GM23338 (cell line): ENCODE data around the gene ISX. TPM values are rescaled to one million over a fixed set of nuclear protein-coding genes. Genes with fewer than 3 reads are reported as not detected.

Experiments
- ATAC-seq: fragments of 200-7000 bp; cut with Tn5 transposase; 3 replicates; pipeline ENCODE4 v1.9.1; 2020
- DNase-seq: peaks from one replicate; pipeline ENCODE4 v3.0.0-alpha.2; 2015; ENCODE audit warnings: low spot score
- H2AFZ ChIP-seq: fragments of 200-600 bp; sonication (generic); 2 replicates; pipeline ENCODE4 v1.8.0; 2016; ENCODE audit warnings: antibody characterized with exemption, mild to moderate bottlenecking, moderate library complexity
- H3F3A ChIP-seq: fragments of 200-600 bp; sonication (generic); replicated peaks from 2 replicates; pipeline ENCODE4 v1.8.0; 2017; ENCODE audit warnings: antibody characterized with exemption, mixed run types, low read depth
- H3K27ac ChIP-seq: fragments of 200-600 bp; sonication (generic); 2 replicates; pipeline ENCODE4 v1.6.1; 2016; ENCODE audit warnings: low read depth
- H3K27me3 ChIP-seq: fragments of 200-600 bp; sonication (generic); 2 replicates; pipeline ENCODE4 v1.8.0; 2016; ENCODE audit warnings: mild to moderate bottlenecking, mixed run types, moderate library complexity; ENCODE audit not compliant: insufficient read depth
- H3K36me3 ChIP-seq: fragments of 200-600 bp; sonication (generic); 2 replicates; pipeline ENCODE4 v1.8.0; 2016; ENCODE audit warnings: mild to moderate bottlenecking; ENCODE audit not compliant: insufficient read depth
- H3K4me1 ChIP-seq: fragments of 200-600 bp; sonication (generic); 2 replicates; pipeline ENCODE4 v1.8.0; 2016; ENCODE audit warnings: mild to moderate bottlenecking, moderate library complexity; ENCODE audit not compliant: insufficient read depth
- H3K4me2 ChIP-seq: fragments of 200-600 bp; sonication (generic); 2 replicates; pipeline ENCODE4 v1.7.1; 2017; ENCODE audit warnings: mixed run types
- H3K4me3 ChIP-seq: fragments of 200-600 bp; sonication (generic); 2 replicates; pipeline ENCODE4 v1.6.1; 2016; ENCODE audit warnings: mixed run types
- H3K79me2 ChIP-seq: fragments of 200-600 bp; sonication (generic); replicated peaks from 2 replicates; pipeline ENCODE4 v1.8.0; 2017; ENCODE audit warnings: mild to moderate bottlenecking; ENCODE audit not compliant: insufficient read depth
- H3K9me2 ChIP-seq: fragments of 200-600 bp; sonication (generic); 2 replicates; pipeline ENCODE4 v1.8.0; 2017; ENCODE audit not compliant: insufficient read depth
- H4K20me1 ChIP-seq: fragments of 200-600 bp; sonication (generic); replicated peaks from 2 replicates; pipeline ENCODE4 v1.8.0; 2017; ENCODE audit warnings: mild to moderate bottlenecking; ENCODE audit not compliant: insufficient read depth
- H3K27ac Mint-ChIP-seq: 2 replicates; pipeline ENCODE4 v1.8.0; 2020; ENCODE audit warnings: inconsistent platforms, mild to moderate bottlenecking, moderate library complexity, mixed read lengths
- H3K27me3 Mint-ChIP-seq: 3 replicates; pipeline ENCODE4 v1.8.0; 2022; ENCODE audit warnings: low read depth, mild to moderate bottlenecking, moderate library complexity, mixed read lengths, inconsistent platforms; ENCODE audit not compliant: insufficient read depth, poor library complexity
- H3K36me3 Mint-ChIP-seq: 3 replicates; pipeline ENCODE4 v1.8.0; 2021; ENCODE audit warnings: low read depth, mild to moderate bottlenecking, inconsistent platforms, moderate library complexity, mixed read lengths
- H3K4me1 Mint-ChIP-seq: 3 replicates; pipeline ENCODE4 v1.8.0; 2020; ENCODE audit warnings: mild to moderate bottlenecking, inconsistent platforms, mixed read lengths
- H3K4me3 Mint-ChIP-seq: 3 replicates; pipeline ENCODE4 v1.8.0; 2021; ENCODE audit warnings: moderate library complexity, mild to moderate bottlenecking, inconsistent platforms, mixed read lengths
- H3K9me3 Mint-ChIP-seq: 3 replicates; pipeline ENCODE4 v1.8.0; 2020; ENCODE audit warnings: moderate library complexity, mild to moderate bottlenecking, inconsistent platforms, mixed read lengths
- CREB1 ChIP-seq: fragments of 250-450 bp; sonication (Bioruptor Pico); IDR thresholded peaks from 2 replicates; pipeline ENCODE4 v1.5.0; 2020; ENCODE audit warnings: low read depth, mild to moderate bottlenecking, moderate library complexity
- CTCF ChIP-seq, 2 experiments: fragments of 200-600 bp in 1 of 2; sonication (generic) in 1 of 2; conservative IDR thresholded peaks; 2 replicates each; pipeline versions ENCODE4 v1.5.1 to v1.6.1; 2016 to 2017; ENCODE audit warnings: antibody characterized with exemption in 2 of 2, low read depth in 2 of 2, mild to moderate bottlenecking in 2 of 2, moderate library complexity in 1 of 2
- EZH2 ChIP-seq: fragments of 200-600 bp; sonication (generic); IDR thresholded peaks from one replicate; pipeline ENCODE4 v1.8.0; 2017; ENCODE audit warnings: antibody characterized with exemption, mild to moderate bottlenecking, low read depth; ENCODE audit not compliant: unreplicated experiment
- JUNB ChIP-seq: IDR thresholded peaks from one replicate; pipeline ENCODE4 v1.6.1; 2016; ENCODE audit warnings: antibody characterized with exemption; ENCODE audit not compliant: unreplicated experiment
- NANOG ChIP-seq: IDR thresholded peaks from 2 replicates; pipeline ENCODE4 v1.6.1; 2016; ENCODE audit warnings: antibody characterized with exemption, borderline replicate concordance
- POLR2AphosphoS5 ChIP-seq: IDR thresholded peaks from 2 replicates; pipeline ENCODE4 v1.6.1; 2016; ENCODE audit warnings: antibody characterized with exemption, low read depth
- REST ChIP-seq: IDR thresholded peaks from one replicate; pipeline ENCODE4 v1.6.1; 2018; ENCODE audit warnings: antibody characterized with exemption; ENCODE audit not compliant: unreplicated experiment
- STAT1 ChIP-seq: IDR thresholded peaks from one replicate; pipeline ENCODE4 v1.6.1; 2016; ENCODE audit warnings: antibody characterized with exemption; ENCODE audit not compliant: unreplicated experiment
- ZNF114 ChIP-seq: fragments of 250-450 bp; sonication (Bioruptor Pico); IDR thresholded peaks from 2 replicates; pipeline ENCODE4 v1.5.0; 2020; ENCODE audit warnings: mild to moderate bottlenecking, moderate library complexity
- ZNF331 ChIP-seq: fragments of 250-450 bp; sonication (Bioruptor Pico); IDR thresholded peaks from 2 replicates; pipeline ENCODE4 v1.5.0; 2020; ENCODE audit warnings: low read depth, mild to moderate bottlenecking, moderate library complexity
- polyA plus RNA-seq: library from polyadenylated mRNA; unstranded; fragments of >200 nt; fragmentation: Nextera tagmentation; extraction: Ambion mirVana; gene quantifications from 2 replicates; pipeline ENCODE4 v1.2.1, GENCODE V29; 2016
- total RNA-seq: library from RNA; depleted of rRNA; stranded (reverse); fragments of >200 nt; shearing (Covaris generic); gene quantifications from 2 replicates; pipeline ENCODE4 v1.2.3, GENCODE V29; 2014
- TF ChIP-seq, protein P1 (sequence below): IDR thresholded peaks from 2 replicates; pipeline ENCODE4 v1.6.1; 2016; ENCODE audit warnings: antibody characterized with exemption

Gene ISX
- total and polyA plus RNA-seq, 2 experiments from 2014 or later, result not detected

GRCh38 chr22:35085621-35086020 lies 19.7 kb downstream of the ISX start:
- H3K9me3 Mint-ChIP-seq, result peaks cover 46% of the 10 kb centered on the region
- Histone ChIP-seq H3K27me3 (no peaks in the 10 kb centered on the region), H3K79me2 (no peaks in the 10 kb centered on the region), H3K27ac (no peak overlapping the region), H3K4me3 (no peak overlapping the region), H3K36me3 (no peaks in the 10 kb centered on the region), H2AFZ (no peak overlapping the region), H3K4me2 (no peak overlapping the region), H3K9me2 (no peaks in the 10 kb centered on the region), H3K4me1 (no peaks in the 10 kb centered on the region), H3F3A (no peaks in the 10 kb centered on the region), H4K20me1 (no peaks in the 10 kb centered on the region)
- DNase-seq (no peak), ATAC-seq (no peak)
- peaks cover 4% of the 10 kb centered on the region; the same call in 2 of the 3 replicates for H3K36me3 Mint-ChIP-seq
- no peaks in the 10 kb centered on the region for H3K4me1 Mint-ChIP-seq
- TF ChIP-seq CTCF (conservative IDR thresholded peaks at IDR 0.05; ENCODE audit: low read depth in 2 of 2) (no peak), CREB1 (CRISPR knock-in tag) (no peak), ZNF114 (CRISPR knock-in tag) (no peak), EZH2 (no peak), JUNB (no peak)
- H3K27ac Mint-ChIP-seq, result no peak overlapping the region
- no peak overlapping the region for H3K4me3 Mint-ChIP-seq
- H3K27me3 Mint-ChIP-seq, result peaks cover 5% of the 10 kb centered on the region

GRCh38 chr22:35089139-35089538 lies 23.2 kb downstream of the ISX start:
- Mint-ChIP-seq H3K27ac (no peak overlapping the region), H3K27me3 (peaks cover 5% of the 10 kb centered on the region), H3K4me1 (no peaks in the 10 kb centered on the region), H3K9me3 (peaks cover 51% of the 10 kb centered on the region), H3K36me3 (no peaks in the 10 kb centered on the region), H3K4me3 (no peak overlapping the region)
- Histone ChIP-seq H3K4me3 (no peak overlapping the region), H3K36me3 (no peaks in the 10 kb centered on the region), H3K4me1 (no peaks in the 10 kb centered on the region), H3K4me2 (no peak overlapping the region), H3K27me3 (no peaks in the 10 kb centered on the region), H3K9me2 (peaks cover 7% of the 10 kb centered on the region; the same call in 1 of the 2 replicates), H2AFZ (no peak overlapping the region), H4K20me1 (no peaks in the 10 kb centered on the region), H3F3A (no peaks in the 10 kb centered on the region), H3K79me2 (no peaks in the 10 kb centered on the region), H3K27ac (no peak overlapping the region)
- DNase-seq (no peak), ATAC-seq (no peak)
- TF ChIP-seq NANOG, result no peak
- TF ChIP-seq POLR2AphosphoS5, result no peak
- TF ChIP-seq CREB1 (CRISPR knock-in tag), result no peak
- TF ChIP-seq STAT1, result no peak
- no peak for TF ChIP-seq CTCF (conservative IDR thresholded peaks at IDR 0.05; ENCODE audit: low read depth in 2 of 2)
- TF ChIP-seq, protein P1, sequence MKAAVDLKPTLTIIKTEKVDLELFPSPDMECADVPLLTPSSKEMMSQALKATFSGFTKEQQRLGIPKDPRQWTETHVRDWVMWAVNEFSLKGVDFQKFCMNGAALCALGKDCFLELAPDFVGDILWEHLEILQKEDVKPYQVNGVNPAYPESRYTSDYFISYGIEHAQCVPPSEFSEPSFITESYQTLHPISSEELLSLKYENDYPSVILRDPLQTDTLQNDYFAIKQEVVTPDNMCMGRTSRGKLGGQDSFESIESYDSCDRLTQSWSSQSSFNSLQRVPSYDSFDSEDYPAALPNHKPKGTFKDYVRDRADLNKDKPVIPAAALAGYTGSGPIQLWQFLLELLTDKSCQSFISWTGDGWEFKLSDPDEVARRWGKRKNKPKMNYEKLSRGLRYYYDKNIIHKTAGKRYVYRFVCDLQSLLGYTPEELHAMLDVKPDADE, result no peak
- no peak for TF ChIP-seq REST
- no peak for TF ChIP-seq EZH2
- TF ChIP-seq ZNF331 (CRISPR knock-in tag), result no peak
